Heart right ventricle (tissue), 16 donors: Measurements from ENCODE around the gene SLC22A8. TPM values are rescaled to one million over a fixed set of nuclear protein-coding genes. Genes with fewer than 3 reads are reported as not detected.
A peak's percentile ranks its signal among the peaks of the same experiment; 100 is the strongest.

Experiments
- ATAC-seq, 8 donors: fragments of 200-7000 bp; cut with Tn5 transposase; one replicate each; pipeline ENCODE4 v1.9.1; 2020; ENCODE audit warnings: mild to moderate bottlenecking in 8 of 8, moderate library complexity in 8 of 8, moderate number of reproducible peaks in 1 of 8
- DNase-seq, 2 donors: peaks; one replicate each; pipeline ENCODE4 v3.0.0-alpha.2; 2020
- H3K27ac ChIP-seq, 10 donors: fragments of 200-600 bp; sonication (generic) in 2 of 10; one replicate each; pipeline versions ENCODE4 v1.5.0 to v1.8.0; 2020 to 2022; ENCODE audit warnings: mild to moderate bottlenecking in 3 of 10
- H3K27me3 ChIP-seq, 7 donors: fragments of 200-600 bp; one replicate each; pipeline ENCODE4 v1.8.0; 2021 to 2022; ENCODE audit warnings: mild to moderate bottlenecking in 2 of 7
- H3K36me3 ChIP-seq, 9 donors: fragments of 200-600 bp; sonication (generic) in 1 of 9; one replicate each; pipeline versions ENCODE4 v1.5.0 to v1.8.0; 2020 to 2022; ENCODE audit warnings: mild to moderate bottlenecking in 2 of 9
- H3K4me1 ChIP-seq, 9 donors: fragments of 200-600 bp; sonication (generic) in 1 of 9; one replicate each; pipeline versions ENCODE4 v1.5.0 to v1.8.0; 2020 to 2022; ENCODE audit warnings: mild to moderate bottlenecking in 4 of 9
- H3K4me3 ChIP-seq, 10 donors: fragments of 200-600 bp; sonication (generic) in 2 of 10; one replicate each; pipeline versions ENCODE4 v1.5.0 to v1.8.0; 2020 to 2022; ENCODE audit warnings: mild to moderate bottlenecking in 7 of 10, moderate library complexity in 2 of 10
- H3K9me3 ChIP-seq, 11 donors: fragments of 200-600 bp in 10 of 11; sonication (generic) in 2 of 11; one replicate each; pipeline versions ENCODE4 v1.5.0 to v1.8.0; 2013 to 2022; ENCODE audit warnings: mild to moderate bottlenecking in 2 of 11, control low read depth in 1 of 11, moderate library complexity in 1 of 11
- CTCF ChIP-seq, 9 donors: fragments of 200-600 bp; sonication (generic) in 2 of 9; IDR thresholded peaks; one replicate each; pipeline versions ENCODE4 v1.5.0 to v1.8.0; 2021 to 2022; ENCODE audit warnings: antibody characterized with exemption in 9 of 9, mild to moderate bottlenecking in 5 of 9, moderate library complexity in 1 of 9
- WGBS, 2 donors: extraction: QIAGEN DNeasy Blood & Tissue Kit; methylation state at CpG; one replicate each; pipeline ENCODE4 v1.1.7; 2013; ENCODE audit warnings: inconsistent platforms in 1 of 2; 5-methylcytosine and 5-hydroxymethylcytosine counted together
- intact Hi-C, 10 donors: fragments of 100-400 bp; cut with DNase I; formaldehyde crosslinking; loops; one replicate each; pipeline versions ENCODE4 v1.11.1 to v1.14.2; 2022
- polyA plus RNA-seq, 2 donors: library from polyadenylated mRNA; stranded (reverse); fragments of 200-250 nt; gene quantifications; one replicate each; pipeline ENCODE4 v1.2.3, GENCODE V29; 2013
- total RNA-seq, 10 donors: library from RNA; stranded (reverse); fragmentation: NEBNext Ultra II Directional in 3 of 10; extraction: Animal tissue kit (Norgen Biotek cat#: 25700) in 3 of 10; gene quantifications; one replicate each; pipeline versions ENCODE4 v1.2.1 to v1.2.4, GENCODE V29; 2021 to 2023
- donor health status: Arrhythmogenic right ventricular cardiomyopathy.
- donor health status: ischemic (EF 13 %, LVEDD 7.1; RV severe dilation, severe dysfunction).
- donor health status: healthy with polysubstance abuse.
- donor health status: DM: no; HTN: yes; CAD: no.
- donor health status: DM: no; HTN: no; CAD: no.
- donor health status: ischemic (EF 25% LVEDD 6.9; RV normal size, moderate dysfunction).
- donor health status: ischemic (EF 25% LVEDD 5.7; RV mildly dilated, moderate dysfunction).
- donor health status: healthy.
- donor health status: DM: yes; HTN: yes; CAD: no.
- donor health status: Ischemic cardiomyopathy.
- donor health status: ischemic (EF 35%, LVEDD 5.7; RV mildly dilated, moderate dysfunction).
- donor health status: nonischemic (EF 11% LVEDD 7.7; RV severe dilation, severe dysfunction).
- donor health status: DM: yes; HTN: yes; CAD: no.
- donor health status: PGD.
- donor health status: ischemic (EF 29% LVEDD 5.4; RV normal size, mild dysfunction).
- donor health status: nonischemic (EF 23%, LVEDD 6.1; RV moderate dilation, normal function).

The SLC22A8 gene
- total and polyA plus RNA-seq, 12 donors: not detected

DNA sequence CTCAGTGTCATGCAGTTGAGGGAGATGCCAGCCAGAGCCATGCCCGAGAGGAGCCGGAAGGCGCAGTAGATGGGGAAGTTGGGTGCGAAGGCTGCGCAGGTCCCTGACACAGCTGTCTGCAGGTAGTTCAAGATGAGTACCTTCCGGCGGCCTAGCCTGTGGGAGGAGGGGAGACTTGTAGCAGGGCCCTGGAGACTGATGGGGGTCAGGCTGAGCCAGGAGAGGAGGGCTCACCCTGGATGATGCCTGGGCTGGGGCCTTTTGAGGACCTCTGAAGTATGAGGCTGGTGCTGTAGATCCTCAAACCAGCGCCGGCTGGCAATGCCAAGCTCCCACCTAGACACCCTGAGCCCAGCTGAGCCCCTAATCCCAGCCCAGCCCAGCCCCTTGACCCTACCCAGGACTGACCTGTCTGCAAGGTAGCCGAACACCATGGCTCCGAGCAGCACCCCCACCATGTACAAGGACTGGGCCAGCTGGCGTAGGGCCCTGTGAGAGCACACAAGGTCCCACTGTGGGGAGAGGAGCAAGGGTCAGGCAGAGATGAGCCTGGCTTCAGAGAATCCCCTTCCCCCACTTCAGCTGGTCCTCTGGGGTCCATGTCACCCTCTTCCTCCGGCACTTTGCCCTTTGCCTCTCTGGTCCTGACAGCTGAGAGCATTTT lies 32.0 kb downstream of the SLC22A8 start:
- intact Hi-C loops: no loop called here
- peaks cover 0 to 4% (median 0%) of the 10 kb centered on the region in 7 donors for H3K27me3 ChIP-seq
- no peaks in the 10 kb centered on the region for H3K36me3 ChIP-seq
- no peaks in the 10 kb centered on the region for H3K4me1 ChIP-seq
- TF ChIP-seq CTCF (IDR thresholded peaks at IDR 0.05): no peak
- WGBS, 2 donors: 87 to 90% methylated on average over 13 of the region's 13 CpGs
- H3K9me3 ChIP-seq: no peaks in the 10 kb centered on the region
- DNase-seq: no peak
- ATAC-seq: peak in 1 of 8 donors; percentile 31
- no peak overlapping the region for H3K4me3 ChIP-seq
- no peak overlapping the region for H3K27ac ChIP-seq

GRCh38 chr11:62981743-62982142 lies 33.9 kb downstream of the SLC22A8 start:
- no peaks in the 10 kb centered on the region for H3K4me1 ChIP-seq
- peaks cover 0 to 4% (median 0%) of the 10 kb centered on the region in 7 donors for H3K27me3 ChIP-seq
- no peak overlapping the region for H3K4me3 ChIP-seq
- ATAC-seq: no peak
- no peak overlapping the region for H3K27ac ChIP-seq
- WGBS, 2 donors: 78 to 80% methylated on average over 7 of the region's 7 CpGs
- DNase-seq: no peak
- intact Hi-C loops: no loop called here
- no peak for TF ChIP-seq CTCF (IDR thresholded peaks at IDR 0.05)
- H3K36me3 ChIP-seq: no peaks in the 10 kb centered on the region
- H3K9me3 ChIP-seq: no peaks in the 10 kb centered on the region

DNA sequence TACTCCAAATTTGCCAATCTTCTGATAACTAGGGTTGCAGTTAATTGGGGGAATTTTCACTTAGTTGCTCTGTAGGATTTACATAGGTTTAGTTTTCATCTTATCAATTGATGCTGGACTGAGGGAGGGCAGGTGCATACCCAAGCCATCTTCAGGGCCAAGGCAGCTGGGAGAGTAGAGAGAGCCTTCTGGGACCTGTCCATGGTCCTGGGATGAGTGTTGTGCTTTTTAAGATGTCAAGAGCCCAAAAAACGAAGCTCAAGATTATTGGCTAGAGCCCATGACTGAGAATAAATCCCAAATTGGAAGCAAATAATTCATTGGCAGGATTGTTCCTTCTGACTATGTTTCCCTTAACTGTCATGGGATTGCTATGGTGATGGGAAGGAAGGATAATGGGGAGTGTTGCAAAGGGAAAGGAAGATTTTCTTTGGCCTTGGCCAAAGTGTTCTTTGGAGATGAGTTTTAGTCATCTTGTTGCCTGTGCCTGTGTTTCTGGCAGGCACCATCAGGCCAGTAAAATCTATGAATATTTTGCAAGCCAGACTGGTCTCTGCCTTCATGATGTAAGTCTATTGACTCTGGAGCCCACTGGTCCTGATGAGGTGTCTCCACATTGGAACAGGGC lies 35.4 kb downstream of the SLC22A8 start:
- intact Hi-C loops: no loop called here
- Histone ChIP-seq H3K9me3 (no peaks in the 10 kb centered on the region), H3K27me3 (peaks cover 0 to 4% (median 0%) of the 10 kb centered on the region in 7 donors), H3K36me3 (no peaks in the 10 kb centered on the region), H3K4me3 (no peak overlapping the region), H3K27ac (no peak overlapping the region), H3K4me1 (peaks cover 0 to 5% (median 2%) of the 10 kb centered on the region in 9 donors)
- WGBS, 2 donors: 23 to 39% methylated on average over 1 of the region's 1 CpG
- ATAC-seq (no peak), DNase-seq (no peak)
- TF ChIP-seq CTCF (IDR thresholded peaks at IDR 0.05): no peak

DNA sequence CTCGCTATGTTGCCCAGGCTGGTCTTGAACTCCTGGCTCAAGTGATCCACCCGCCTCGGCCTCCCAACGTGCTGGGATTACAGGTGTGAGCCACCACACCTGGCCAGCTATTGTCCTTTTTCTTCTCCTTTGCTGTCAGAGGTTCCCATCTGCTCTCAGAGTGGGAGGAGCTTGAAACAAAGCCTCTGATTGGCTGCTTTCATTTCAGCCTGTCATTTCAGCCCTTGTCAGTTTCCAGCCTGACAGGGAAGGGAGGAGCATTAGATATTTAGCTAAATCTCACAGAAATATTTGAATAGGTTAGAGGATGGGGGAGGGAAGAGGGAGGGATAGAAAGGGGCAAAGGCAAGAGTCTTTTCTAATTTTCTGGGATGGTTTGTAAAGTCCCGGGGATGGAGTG lies 39.5 kb downstream of the SLC22A8 start:
- ATAC-seq: no peak
- intact Hi-C loops: loop anchor here in 4 of 10 donors (5.0 to 10.0 kb wide), 2 partner anchors 69 to 71 kb away; no protein-coding TSS in a partner anchor

More for the DNA sequence above, 39.5 kb downstream of the SLC22A8 start:
- H3K4me1 ChIP-seq: peaks cover 0 to 14% (median 7%) of the 10 kb centered on the region in 9 donors
- no peak for DNase-seq
- H3K36me3 ChIP-seq: no peaks in the 10 kb centered on the region
- H3K4me3 ChIP-seq: no peak overlapping the region
- H3K27me3 ChIP-seq: no peaks in the 10 kb centered on the region
- TF ChIP-seq CTCF (IDR thresholded peaks at IDR 0.05): no peak
- H3K27ac ChIP-seq: no peak overlapping the region
- 77 to 80% methylated on average over 4 to 5 of the region's 5 CpGs for whole genome bisulfite sequencing, 2 donors
- H3K9me3 ChIP-seq: no peaks in the 10 kb centered on the region
